Measurements from ENCODE around the gene COL9A1. TPM values are rescaled to one million over a fixed set of nuclear protein-coding genes. Genes with fewer than 3 reads are reported as not detected.
"Not testable (repeated sequence)": the region's sequence is repeated elsewhere in the genome, so short reads cannot be mapped to it uniquely, and the experiment has no call there.

COL9A1 gene
- total RNA-seq = not detected in 2 replicates

DNA sequence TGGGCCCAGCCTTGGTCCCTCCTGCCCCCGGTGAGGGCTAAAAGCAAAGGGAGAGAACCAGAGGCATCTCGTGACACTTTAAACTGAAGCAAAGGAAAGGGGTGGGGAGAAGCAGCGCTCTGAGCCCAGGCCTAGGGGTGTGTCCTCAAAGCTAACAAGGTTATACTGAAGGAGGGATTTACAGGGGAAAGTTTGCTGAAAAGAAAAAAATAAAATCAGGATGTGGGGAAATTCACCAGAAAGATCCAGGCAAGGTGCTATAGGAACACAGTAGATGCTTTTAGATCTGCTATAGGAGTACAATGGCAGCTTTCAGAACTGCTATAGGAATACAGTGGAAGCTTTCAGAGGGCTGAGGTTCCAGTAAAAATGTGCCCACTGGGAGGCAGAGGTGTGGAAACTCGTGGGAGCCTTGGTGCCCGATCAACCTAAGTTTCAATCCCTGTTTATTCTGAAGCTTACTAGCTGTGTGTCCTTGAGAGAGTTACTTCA, at the start of gene COL9A1:
Gene COL9A1, minus strand, starts transcription at position 51 of the 492 bp plus-strand sequence. CDS start 160 bp downstream, outside the sequence.
- intact Hi-C loops (cut with micrococcal nuclease) = no loop called here

DNA sequence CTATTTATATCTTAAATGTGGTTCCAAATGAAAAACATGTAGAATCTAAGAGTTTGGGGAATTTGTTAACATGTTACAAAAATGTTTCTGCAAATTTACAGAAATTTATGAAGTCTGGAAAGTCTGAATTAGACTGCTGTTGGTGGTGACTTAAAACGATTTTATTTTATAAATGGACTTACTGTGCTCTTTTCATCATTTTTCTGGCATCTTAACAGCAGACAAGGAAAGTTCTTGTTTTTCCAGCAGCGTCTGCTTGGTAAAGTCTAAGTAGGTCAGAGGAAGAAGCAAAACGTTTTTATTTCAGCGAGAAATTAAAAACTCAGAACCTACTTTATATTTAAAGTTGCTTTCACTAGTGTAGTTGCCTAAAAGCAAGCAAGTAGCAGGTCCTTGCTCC, 48.6 kb upstream of the COL9A1 start:
- intact Hi-C loops (cut with micrococcal nuclease) = no loop called here

DNA sequence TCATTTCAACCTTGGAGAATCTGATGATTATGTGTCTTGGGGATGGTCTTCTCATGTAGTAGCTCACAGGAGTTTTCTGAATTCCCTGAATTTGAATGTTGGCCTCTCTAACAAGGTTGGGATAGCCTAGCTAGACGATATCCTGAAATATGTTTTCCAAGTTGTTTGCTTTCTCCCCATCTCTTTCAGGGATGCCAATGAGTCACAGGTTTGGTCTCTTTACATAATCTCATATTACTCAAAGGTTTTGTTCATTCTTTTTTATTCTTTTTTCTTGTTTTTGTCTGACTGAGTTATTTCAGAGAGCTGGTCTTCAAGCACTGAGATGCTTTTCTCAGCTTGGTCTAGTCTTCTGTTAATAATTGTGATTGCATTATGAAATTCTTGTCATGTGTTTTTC, 42.7 kb upstream of the COL9A1 start:
- intact Hi-C loops (cut with micrococcal nuclease) = no loop called here

DNA sequence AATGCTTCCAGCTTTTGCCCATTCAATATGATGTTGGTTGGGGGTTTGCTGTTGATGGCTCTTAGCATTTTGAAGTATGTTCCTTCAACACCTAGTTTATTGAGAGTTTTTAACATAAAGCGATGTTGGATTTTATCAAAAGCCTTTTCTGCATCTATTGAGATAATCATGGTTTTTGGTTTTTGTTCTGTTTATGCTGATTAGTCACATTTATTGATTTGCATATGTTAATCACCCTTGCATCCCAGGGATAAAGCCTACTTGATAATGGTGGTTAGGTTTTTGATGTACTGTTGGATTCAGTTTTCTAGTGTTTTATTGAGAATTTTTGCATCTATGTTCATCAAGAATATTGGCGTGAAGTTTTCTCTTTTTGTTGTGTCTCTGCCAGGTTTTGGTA, 40.4 kb upstream of the COL9A1 start:
- intact Hi-C loops (cut with micrococcal nuclease) = no loop called here

DNA sequence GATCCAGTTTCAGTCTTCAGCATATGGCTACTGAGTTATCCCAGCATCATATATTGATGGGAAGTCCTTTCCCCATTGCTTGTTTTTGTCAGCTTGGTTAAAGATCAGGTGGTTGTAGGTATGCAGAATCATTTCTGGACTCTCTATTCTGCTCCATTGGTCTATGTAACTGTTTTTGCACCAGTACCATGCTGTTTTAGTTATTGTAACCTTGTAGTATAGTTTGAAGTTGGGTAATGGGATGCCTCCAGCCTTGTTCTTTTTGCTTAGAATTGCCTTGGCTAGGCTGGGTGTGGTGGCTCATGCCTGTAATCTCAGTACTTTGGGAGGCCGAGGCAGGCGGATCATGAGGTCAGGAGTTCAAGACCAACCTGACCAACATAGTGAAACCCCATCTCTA, 36.9 kb upstream of the COL9A1 start:
- intact Hi-C loops (cut with micrococcal nuclease) = not testable (repeated sequence)

DNA sequence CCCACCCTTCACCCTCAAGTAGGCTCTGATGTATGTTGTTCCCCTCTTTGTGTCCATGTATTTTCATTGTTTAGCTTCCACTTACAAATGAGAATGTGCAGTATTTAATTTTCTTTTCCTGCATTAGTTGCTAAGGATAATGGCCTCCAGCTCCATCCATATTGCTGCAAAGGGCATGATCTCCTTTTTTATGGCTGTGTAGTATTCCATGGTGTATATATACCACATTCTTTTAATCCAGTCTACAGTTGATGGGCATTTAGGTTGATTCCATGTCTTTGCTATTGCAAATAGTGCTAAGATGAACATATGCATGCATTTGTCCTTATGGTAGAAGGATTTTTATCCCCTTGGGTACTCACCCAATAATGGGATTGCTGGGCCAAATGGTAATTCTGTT, 35.9 kb upstream of the COL9A1 start:
- intact Hi-C loops (cut with micrococcal nuclease) = no loop called here

DNA sequence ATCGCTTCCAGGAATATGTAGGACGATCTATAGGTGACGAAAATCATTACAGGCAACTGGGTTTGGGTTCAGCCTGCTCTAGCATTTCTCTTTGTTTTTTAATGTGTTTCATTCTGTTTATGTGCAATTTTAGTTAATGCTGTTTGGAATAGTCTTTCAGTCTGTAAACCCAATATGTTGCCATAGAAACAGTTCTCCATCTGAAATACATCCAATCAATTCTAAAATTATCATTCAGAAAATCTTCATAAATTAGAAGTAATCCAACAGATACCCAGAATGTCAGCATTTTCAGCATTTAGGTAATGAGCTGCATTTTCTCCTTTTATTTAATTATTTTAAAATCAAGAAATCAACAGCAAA, 34.8 kb upstream of the COL9A1 start:
- intact Hi-C loops (cut with micrococcal nuclease) = no loop called here

DNA sequence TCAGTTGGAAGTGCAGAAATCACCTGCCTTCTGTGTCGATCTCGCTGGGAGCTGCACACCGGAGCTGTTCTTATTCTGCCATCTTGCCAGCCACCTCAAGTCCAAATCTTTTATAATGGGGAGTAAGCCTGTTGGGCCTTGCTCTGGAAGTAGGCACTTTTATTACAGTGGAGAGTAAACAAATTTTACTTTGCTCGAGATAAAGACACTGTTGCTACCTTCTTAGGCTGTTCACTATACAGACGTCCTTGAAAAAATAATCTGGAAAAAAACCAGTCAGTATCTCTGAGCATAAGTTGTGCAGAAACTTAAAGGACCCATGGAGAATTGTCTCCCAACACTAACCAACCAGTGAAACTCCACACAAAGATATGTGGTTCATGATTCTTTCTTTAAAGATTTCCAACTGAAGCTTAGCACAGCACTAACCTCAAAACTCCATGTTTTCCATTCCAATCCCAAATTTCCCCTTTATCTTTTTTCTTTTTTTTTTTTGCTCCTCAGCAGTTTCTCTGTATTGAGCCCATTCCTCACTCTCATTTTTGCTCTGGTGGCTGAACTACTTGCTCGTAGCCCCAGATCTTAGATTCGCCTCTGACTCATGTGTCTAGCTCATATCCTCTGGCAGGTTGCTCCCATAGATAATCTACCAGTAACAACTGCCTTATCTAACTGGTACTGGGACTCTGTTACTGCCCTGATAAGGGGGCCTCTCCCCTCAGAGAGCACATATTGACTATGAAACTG, 34.3 kb upstream of the COL9A1 start:
- intact Hi-C loops (cut with micrococcal nuclease) = no loop called here

DNA sequence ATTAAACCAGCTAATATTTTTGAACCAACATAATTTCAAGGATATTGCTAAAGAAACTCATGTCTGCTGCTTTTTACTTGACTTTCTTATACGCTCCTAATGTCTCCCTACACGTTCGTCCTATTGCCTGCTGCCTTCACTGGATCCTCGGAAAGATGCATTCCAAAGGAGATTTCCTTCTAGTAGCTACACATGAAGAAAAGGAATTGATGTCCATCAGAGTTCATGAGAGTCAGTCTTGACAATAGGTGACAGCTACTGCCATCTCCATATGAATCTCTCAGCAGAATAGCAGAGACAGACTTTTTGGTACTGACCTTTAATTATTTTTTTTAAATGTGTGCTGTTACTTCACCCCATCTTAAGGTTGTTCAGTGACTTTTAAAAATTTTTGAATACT, 24.2 kb upstream of the COL9A1 start:
- intact Hi-C loops (cut with micrococcal nuclease) = no loop called here

DNA sequence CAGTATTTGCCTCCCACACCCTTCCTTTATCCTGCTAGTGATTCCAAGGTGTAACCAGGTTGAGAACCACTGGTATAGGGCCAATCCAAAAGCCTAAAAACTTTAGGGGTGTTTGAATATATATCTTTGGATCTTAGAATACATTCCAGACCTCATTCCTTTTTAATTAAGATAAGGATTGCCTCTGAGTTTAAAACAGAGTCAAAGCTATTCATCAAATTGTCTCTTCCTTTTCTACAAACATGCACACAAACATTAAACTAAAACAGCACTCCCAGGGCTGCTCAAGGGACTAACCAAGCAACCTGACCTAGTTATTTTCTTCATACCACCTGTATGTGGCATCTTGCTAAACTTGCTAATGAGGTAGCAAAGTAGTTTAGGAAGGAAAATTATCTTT, 22.1 kb upstream of the COL9A1 start:
- intact Hi-C loops (cut with micrococcal nuclease) = no loop called here

DNA sequence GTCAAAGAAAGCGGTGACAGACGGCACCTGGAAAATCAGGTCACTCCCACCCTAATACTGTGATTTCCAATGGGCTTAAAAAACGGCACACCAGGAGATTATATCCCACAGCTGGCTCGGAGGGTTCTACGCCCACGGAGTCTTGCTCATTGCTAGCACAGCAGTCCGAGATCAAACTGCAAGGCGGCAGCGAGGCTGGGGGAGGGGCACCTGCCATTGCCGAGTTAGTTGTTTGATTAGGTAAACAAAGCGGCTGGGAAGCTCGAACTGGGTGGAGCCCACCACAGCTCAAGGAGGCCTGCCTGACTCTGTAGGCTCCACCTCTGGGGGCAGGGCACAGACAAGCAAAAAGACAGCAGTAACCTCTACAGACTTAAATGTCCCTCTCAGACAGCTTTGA, 14.9 kb upstream of the COL9A1 start:
- intact Hi-C loops (cut with micrococcal nuclease) = not testable (repeated sequence)

DNA sequence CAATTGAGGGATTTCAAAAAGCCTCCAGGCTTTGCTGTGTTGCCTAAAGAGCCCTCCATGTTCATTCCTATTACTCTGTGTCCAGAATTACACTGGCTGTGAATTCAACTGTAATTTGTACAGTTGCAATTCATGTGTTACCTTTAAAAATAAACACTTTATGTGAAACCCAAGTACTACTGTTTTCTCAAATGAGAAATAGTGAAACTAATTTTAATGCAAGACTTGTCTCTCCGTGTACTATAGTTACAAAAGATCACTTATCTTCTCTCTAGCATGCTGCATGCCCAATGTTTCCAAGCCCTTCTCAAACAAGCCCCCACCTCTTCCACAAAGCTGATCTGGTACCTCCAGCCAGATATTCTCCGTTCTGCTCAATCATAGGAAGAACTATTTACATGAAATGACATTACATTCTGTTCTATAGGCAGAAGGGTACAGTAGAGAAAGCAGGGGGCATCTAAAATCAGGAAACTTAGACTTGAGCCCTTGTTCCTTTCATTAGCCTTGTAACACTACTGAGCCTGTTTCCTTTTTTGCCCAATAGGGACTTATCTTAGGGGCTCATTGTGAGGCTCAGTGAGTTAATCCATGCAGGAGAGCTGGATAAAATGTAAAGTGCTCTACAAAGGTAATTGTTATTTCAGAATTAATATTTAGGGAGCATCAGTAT, 12.3 kb upstream of the COL9A1 start:
- intact Hi-C loops (cut with micrococcal nuclease) = no loop called here

DNA sequence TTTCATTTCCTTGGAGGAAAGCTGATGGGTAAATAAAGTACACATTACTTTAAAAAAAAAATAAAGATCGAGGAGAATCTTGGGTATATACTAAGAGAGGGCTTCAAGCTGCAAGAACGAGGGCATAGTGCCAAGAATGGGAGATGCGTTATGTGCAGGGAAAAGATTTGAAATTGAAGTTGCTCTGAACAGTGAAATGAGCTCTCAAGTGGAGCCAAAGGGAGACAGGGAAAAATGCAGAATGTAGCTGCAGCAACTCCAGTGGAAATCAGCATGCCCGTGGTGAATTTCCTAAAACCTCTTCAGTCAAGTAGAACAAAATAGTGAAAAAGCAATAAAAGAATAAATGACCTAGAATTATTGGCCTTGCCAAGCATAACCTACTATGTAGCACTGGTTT, 11.4 kb upstream of the COL9A1 start:
- intact Hi-C loops (cut with micrococcal nuclease) = no loop called here

DNA sequence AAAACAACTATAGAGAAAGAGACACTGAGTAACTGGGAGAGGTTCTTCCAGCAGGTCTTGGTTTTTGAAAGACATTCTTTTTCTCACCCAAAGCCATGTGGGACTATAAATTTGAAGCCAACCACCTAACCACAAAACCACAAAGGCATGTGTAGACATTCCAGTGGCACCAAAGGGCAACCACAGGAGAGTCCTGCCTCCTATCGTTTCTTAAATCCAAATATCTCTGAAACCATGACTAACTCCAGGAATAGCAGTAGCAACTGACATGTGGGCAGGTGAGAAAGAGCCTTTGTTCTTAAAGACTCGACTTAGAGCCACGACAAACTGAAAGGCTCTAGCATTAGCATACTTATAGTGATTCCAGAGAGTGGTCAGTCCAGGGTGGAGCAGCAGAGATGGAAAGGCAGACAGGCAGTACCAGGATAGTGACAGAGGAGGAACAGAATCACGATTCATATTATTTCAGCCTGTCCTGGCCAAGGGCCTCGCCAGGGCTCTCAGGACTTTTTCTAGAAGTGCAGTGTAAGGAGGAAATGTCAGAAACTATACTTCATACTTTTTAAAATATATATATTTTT, 9.4 kb upstream of the COL9A1 start:
- intact Hi-C loops (cut with micrococcal nuclease) = no loop called here

DNA sequence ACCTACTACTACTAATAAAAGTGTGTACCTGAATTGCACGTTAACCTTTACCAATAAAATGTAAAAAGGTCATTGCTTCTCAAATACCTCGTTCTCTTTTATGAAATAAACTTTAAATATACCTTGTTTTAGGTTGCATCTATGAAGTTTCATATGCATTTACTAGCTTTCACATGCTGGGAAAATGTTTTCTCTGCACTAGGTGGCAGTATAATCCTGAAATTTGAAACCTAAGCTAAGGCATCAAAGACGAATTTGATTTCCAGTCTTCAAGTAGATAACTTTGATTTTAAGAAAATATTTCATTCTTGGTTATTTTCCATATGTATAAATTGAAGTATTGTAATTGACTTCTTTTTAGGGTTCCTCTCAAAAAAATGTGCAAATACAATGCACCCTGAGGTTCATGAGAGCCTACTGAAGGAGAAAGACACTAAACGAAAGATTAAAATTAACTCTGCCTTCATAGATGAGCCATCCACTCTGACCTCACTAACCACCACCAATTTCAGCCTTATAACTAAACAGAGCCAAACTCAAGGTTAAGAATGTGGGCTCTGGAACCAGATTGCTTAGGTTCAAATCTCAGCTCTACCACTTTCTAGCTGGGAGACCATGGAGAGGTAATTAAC, 7.3 kb upstream of the COL9A1 start:
- intact Hi-C loops (cut with micrococcal nuclease) = loop anchor here (1.0 to 2.0 kb wide), 6 partner anchors 59 to 703 kb away; no protein-coding TSS in a partner anchor

DNA sequence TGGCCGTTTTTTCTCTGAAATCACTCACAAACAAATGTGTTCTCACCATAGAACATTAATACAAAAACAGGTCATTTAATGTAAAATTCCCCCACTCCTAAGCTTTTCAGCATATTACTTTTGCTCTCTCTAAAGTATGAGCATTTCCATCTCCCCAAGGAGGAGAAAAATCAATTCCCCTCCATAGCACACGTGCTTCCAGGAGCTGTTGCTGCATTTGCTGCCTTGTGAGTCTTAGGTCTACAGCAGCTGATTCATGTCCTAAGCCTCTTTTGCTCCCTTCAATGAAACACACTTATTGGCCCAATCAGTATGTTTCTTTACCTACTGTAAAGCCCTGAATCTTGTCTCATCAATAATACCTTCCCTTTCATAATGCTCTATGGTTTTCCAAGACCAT, 6.4 kb upstream of the COL9A1 start:
- intact Hi-C loops (cut with micrococcal nuclease) = no loop called here

DNA sequence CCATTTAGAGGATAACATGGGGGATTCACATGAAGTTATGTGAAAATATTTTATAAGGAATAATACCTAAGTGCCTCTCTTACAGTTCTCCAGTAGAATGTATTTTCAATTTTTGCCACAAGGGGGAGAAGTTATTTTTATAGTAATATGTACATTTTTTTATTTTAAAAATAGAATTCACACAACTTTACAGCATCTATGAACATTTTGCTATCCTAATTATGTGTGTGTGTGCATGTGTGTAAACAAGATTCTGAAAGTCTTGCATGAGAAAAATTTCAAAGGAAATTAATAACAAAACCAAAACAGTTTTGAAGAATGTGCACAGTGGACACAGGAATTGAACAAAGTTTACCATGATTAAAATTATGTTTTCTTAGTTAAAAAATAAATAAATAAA, 5.3 kb upstream of the COL9A1 start:
- intact Hi-C loops (cut with micrococcal nuclease) = not testable (repeated sequence)

DNA sequence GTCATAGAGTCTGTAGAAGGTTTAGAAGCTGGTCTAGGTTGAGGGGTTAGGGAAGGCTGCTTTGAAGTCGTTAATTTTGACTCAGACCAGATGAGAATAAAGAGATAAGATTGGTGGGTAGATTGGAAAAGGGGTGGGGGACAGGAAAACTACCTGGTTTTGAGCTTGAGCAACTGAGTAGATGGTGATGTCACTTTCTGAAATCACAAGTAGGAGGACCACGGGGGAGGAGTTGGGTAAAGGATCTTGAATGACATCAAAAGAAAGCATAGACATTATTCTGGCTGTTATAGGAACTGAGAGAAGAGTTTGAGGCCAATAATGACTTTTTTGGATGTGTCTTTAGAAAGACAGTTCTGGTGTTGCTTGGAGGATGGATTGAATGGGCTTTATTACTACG, 4.1 kb upstream of the COL9A1 start:
- intact Hi-C loops (cut with micrococcal nuclease) = no loop called here

DNA sequence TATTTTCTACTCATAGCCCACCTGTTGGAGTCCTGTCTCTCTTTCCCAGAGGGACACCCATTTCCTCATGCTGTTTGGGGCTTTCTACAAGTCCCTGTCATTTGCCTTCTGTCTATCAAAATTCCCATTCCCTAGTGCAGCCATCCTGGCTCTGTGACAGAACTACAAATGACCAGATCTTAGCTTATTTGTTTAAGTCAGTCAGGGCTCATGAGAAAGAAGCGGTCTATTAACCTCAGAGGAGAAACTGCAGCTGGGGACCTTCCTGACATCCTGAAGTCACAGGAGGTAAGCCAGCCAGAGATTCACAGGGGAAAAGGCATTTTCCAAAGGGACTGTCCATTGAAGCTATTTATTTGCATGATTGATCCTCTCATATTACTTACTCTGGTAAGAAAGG, 1.7 kb upstream of the COL9A1 start:
- intact Hi-C loops (cut with micrococcal nuclease) = no loop called here

DNA sequence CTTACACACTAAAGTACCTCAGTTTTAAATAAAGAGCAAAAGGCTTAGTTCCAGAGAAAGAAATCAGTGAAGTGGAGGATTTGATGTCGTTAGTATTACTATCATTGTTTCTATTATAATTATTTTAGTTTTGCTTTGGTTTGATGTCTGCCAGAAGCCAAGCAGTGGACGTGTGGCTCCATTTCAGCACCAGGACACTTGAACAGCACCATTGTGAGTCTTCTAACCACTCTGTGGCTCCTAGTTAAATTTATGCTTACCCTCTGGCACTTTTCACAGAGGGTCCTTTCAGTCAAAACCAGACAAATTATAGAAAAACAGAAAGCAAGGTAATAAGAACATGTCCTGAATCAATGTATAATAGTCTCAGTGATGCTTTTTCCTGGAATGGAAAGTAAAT, 3.4 kb downstream of the COL9A1 start:
- intact Hi-C loops (cut with micrococcal nuclease) = no loop called here

DNA sequence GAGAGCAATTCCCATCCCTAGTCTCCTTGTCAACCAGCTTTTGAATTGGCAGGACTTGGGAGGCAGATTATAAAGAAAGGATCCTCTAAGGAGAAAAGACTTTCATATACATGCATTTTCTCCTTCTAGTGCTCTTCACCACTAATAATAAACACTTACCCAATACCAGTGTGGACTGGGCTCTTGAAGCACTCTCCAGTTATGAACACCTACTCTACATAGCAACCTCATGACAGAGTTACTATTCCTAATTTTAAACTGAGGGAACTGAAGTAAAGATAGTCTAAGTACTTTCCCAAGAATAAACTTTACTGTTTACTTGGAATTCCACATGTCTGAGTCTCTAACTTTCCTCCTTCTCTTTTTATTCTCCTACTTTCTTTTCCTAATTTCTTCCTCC, 4.8 kb downstream of the COL9A1 start:
- intact Hi-C loops (cut with micrococcal nuclease) = no loop called here

DNA sequence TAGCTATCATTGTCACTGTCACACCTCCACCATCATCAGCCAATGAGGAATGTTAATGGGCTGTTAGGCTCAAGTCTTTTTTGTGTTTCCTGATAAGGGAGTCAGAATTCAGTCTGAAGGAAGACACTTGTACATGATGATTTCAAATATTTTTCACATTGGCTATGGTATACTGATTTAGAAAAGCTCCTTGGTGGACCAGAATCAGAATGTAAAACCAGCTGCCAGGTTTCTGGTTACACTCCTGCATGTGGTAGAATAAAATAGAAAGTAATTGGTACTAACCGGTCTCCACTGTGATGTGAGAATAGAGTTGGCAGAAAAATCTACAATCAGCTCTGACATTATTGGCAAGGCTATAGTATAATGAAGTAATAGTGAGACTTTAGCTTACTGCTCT, 10.7 kb downstream of the COL9A1 start:
- intact Hi-C loops (cut with micrococcal nuclease) = no loop called here

All from T-helper 1 cell treated with Interleukin-12 subunit alpha and Interleukin-12 subunit beta and Interleukin-4 antibody, amounts not matched to agents 30 ng/mL and 1 ng/mL, for 36 hours (primary cell).